GM18498 (cell line): ENCODE measurements around the gene F12.
"Not testable (repeated sequence)": the region's sequence is repeated elsewhere in the genome, so short reads cannot be mapped to it uniquely, and the experiment has no call there.

Source experiments
- ATAC-seq: cut with Tn5 transposase; IDR thresholded peaks from one replicate; pipeline ENCODE4 v1.9.1; 2021; ENCODE audit warnings: mild to moderate bottlenecking, moderate library complexity; ENCODE audit not compliant: unreplicated experiment

The F12 gene

DNA sequence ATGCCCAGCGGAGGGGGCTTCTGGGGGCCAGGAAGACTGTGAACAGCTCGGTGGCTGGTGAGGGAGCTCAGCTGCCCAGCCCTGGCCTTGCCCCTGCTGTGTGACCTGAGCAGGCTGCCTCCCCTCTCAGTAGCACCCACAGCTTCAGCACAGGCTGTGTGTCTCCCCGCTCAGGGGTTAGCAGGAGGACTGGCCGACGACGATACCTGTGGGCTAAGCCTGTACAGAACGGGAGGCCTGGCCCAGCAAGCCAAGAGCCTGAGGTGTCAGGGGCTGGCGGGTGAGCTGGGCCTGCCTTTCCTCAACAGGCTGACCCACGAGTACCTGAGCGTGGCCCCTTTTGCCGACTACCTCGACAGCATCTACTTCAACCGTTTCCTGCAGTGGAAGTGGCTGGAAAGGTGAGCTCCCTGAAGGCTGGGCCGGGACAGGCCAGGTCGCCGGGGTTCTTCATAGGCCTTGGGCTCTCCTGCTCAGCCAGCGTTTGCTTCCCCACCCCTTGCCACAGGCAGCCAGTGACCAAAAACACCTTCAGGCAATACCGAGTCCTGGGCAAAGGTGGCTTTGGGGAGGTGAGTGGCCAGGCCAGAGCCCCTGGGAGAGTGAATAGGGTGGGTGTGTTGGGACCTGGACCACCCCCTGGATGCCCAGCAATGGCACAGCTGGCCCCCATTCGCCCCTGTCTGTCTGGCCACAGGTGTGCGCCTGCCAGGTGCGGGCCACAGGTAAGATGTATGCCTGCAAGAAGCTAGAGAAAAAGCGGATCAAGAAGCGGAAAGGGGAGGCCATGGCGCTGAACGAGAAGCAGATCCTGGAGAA is 23.7 kb upstream of the F12 start:
- no peak for ATAC-seq

DNA sequence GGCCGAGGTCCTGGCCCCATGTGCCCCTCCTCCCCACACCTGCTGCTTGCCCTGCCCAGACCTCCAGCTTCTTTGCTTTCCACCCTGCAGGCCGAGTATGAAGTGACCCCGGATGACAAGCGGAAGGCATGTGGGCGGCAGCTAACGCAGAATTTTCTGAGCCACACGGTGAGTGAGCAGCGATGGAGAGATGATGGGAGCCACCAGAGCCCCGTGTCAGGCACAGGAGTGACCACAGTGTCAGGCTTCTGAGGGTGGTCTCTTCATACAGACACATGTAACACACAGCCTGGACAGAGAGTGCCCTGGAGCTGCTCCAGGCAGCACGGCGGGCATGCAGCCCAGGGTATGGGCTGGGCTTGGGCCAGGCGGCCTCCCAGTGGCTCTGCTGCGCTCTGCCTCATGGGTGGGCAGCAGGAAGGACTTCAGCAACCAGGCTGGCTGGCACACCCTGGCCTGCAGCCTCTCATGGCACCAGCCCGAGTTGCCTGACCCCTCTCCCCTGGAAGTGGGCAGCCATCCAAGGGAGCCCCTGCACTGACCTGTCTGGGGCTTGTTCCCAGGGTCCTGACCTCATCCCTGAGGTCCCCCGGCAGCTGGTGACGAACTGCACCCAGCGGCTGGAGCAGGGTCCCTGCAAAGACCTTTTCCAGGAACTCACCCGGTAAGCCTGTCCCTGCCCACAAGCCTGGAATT is 22.9 kb upstream of the F12 start:
- ATAC-seq = no peak

- ATAC-seq = peak; percentile 47
These were observed 22.2 kb upstream of the F12 start for GRCh38 chr5:177431317-177432142.

GRCh38 chr5:177430972-177431316 is 21.6 kb upstream of the F12 start:
- ATAC-seq = no peak

DNA sequence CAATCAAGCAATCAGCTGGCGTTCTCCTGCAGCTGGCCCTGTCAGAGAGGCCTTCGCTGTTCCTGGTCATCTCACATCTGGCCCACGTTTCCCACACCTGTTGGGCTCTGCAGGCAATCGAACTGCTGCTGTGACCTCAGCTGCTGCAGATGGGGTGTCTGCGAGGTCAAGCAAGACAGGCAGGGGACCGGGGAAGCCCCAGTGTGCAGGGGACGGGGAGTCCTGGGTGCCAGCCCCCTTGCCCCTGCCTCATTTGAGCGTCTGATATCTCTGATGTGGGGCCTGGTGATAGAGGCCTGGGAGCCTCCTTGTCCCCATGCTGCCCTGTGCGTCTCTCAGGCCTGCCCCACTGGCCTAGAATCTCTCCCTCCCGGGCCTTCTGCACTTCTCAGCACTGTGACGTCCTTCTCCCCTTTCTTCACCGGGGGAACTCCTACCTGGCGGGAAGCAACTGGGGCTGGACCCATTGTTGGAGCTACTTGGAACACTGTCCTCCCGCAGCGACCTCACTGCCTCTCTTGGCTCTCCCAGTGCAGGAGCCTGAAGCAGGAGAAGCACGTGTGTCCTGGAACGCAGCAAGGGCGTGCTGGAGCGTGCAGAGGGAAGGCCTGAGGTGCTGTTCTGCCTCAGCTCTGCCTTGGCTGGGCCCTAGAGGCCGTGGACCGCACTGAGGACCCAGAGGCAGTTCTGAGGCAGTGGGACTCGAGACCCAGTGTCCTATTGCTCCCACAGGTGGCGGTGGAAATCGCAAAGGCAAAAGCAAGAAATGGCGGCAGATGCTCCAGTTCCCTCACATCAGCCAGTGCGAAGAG is 21.0 kb upstream of the F12 start:
- no peak for ATAC-seq

DNA sequence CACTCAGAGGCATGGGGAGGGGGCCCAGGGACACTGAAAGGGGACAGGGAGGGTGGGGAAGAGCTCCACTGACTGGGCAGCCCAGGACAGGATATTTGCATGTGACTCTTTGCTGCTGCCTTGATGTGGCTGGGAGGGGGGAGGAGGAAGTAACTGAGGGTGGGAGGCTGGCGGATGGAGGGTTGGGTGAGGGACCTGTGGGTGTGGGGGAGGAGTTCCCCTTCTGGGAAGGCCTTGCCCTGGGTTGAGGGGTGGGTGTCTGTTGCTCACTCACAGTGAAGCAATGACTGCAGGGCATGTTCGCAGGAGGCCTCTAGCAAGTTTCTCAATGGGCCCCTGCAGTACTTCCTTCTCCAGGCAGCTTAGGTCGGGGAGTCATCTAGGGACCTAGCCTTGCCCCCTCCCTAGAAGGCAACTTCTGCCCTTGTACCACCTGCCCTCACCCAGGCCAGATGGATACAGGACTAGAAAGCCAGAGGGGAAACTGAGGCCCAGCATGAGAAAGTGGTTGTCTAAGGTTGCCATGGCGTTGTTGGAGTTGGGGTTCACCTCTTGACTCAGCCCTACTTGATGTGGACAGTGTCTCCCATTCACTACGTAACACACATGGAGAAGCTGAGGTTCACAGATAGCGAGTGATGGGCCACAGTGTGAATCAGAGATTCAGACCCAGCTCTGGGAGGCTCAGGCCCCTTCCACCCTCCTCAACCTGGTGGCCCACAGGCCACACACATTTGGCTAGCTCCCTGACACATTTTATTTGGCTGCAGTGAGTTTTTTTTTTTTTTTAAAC is 20.1 kb upstream of the F12 start:
- no peak for ATAC-seq

DNA sequence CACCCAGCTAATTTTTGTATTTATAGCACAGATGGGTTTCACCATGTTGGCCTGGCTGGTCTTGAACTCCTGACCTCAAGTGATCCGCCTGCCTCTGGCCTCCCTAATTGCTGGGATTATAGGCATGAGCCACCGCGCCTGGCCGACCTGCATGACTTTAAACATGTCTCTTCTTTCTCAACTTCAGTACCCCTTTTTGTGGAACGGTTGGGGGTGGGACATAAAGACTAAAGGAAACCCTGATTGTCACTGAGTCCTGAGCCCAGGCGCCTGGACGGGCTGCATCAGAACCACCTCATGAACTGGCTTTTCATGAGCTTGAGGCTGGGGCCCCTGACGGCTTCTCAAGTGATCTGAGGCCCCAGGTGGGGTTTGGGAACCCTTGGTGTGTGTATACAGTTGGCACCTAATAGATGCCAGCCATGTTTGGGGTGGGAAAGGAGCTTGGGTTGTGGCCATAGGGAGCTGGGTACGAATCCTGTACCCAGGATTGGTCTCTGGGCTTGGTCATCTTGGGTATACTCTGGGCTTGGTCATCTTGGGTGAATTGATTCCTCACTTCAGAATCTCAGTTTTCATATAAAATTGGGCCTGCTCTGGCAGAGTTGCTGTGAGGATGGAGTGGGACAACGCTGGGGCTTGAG is 19.3 kb upstream of the F12 start:
- no peak for ATAC-seq

GRCh38 chr5:177427919-177428573 is 18.7 kb upstream of the F12 start:
- ATAC-seq = no peak

DNA sequence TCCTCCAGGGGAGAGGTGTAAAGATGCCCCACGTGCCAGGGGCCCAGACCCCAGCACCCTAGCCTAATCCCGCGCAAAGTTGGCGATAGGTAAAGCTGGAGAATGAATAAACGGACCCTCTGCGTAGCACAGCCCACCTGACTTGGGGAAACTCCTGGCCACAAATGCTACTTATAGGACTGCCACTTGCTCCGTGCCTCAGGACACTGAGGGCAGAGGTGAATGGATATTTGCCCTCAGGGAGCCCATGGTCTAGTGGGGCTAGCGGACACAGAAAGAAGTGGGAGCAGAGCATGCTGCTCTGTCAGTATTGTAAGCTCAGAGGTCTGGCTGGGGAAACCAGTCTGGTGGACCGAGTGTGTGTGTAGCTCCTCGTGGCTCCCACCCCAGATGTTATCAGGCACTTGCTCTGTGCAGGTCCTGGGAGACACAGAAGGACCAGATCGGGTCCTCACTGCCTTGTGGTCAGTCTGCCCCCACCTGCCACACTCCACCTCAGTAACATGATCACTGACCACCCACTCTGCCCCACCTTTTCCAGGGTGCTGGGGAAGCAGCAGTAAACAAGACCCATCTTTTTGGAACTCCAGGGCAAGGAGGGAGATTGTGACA is 18.0 kb upstream of the F12 start:
- no peak for ATAC-seq

GRCh38 chr5:177426566-177427210 is 17.3 kb upstream of the F12 start, which contains the start of gene GRK6:
Gene GRK6, plus strand, starts transcription at chr5:177426676. Its CDS starts 170 bp downstream, at chr5:177426846.
- peak; percentile 62 for ATAC-seq

- peak; percentile 78 for ATAC-seq
These were observed 16.6 kb upstream of the F12 start for GRCh38 chr5:177425801-177426565.

- ATAC-seq = no peak
These were observed 15.9 kb upstream of the F12 start for GRCh38 chr5:177425196-177425800.

GRCh38 chr5:177423671-177424070 is 14.3 kb upstream of the F12 start:
- no peak for ATAC-seq

DNA sequence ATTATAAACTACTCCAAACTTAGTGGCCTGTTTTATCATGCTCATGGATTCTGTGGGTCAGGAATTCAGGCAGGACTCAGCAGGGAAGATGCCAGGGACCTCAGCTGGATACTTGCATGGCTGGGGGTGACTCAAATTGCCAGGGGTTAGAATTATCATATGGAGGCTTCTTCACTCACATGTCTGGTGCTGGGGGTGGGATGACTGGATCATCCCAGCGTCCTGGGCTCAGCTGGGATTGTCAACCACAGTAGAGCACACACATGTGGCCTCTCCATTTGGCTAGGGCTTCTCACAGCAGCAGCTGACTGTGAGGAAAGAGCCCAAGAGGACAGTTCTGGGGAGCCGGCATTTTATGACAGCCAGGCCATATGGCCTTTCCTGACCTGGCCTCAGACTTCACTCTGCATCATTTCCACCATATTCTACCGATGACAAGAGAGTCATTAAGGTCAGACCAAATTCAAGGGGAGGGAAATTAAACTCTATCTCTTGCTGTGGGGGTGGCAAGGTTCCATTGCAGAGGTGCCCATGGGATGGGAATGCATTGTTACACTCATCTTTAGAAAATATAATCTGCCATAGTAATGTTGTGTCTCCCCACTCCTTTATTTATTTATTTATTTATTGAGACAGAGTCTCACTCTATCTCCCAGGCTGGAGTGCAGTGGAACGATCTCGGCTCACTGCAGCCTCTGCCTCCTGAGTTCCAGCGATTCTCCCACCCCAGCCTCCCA is 11.9 kb upstream of the F12 start:
- ATAC-seq = no peak

- not testable (repeated sequence) for ATAC-seq
These were observed 11.1 kb upstream of the F12 start for GRCh38 chr5:177420472-177420871.

DNA sequence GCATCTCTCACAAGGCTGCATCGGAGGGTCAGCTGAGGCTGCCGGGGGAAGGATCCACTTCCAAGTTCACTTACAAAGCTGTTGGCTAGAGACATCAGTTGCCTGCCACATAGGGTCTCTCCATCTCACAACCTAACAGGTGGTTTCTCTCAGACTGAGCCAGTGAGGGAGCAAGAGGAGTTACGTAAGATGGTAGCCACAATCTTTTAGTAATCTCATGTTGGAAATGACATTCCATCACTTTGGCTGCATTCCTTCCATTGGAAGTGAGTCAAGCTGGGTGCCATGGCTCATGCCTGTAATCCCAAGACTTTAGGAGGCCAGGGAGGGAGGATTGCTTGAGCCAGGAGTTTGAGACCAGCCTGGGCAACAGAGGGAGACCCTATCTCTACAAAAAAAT is 9.7 kb upstream of the F12 start:
- ATAC-seq = no peak
